Activated T-helper 1 cell treated with anti-CD3 and anti-CD28 coated beads, Interleukin-12 subunit alpha, Interleukin-12 subunit beta, Interleukin-2, Interleukin-4 antibody, amounts not matched to agents 30 ng/mL and 10 ng/mL and 1 ng/mL, durations not matched to agents 14 hours and 24 hours and 36 hours (primary cell): ENCODE data around the gene PFKFB2. TPM values are rescaled to one million over a fixed set of nuclear protein-coding genes. Genes with fewer than 3 reads are reported as not detected.

Experiments used
- DNase-seq: peaks from one replicate; pipeline ENCODE4 v3.0.0; 2021; ENCODE audit warnings: low spot score
- H3K27ac Mint-ChIP-seq: one replicate; pipeline ENCODE4 v1.8.0; 2021; ENCODE audit warnings: mild to moderate bottlenecking, mixed read lengths
- H3K27me3 Mint-ChIP-seq: one replicate; pipeline ENCODE4 v1.8.0; 2022; ENCODE audit warnings: mild to moderate bottlenecking, moderate library complexity, mixed read lengths; ENCODE audit not compliant: insufficient read depth
- H3K36me3 Mint-ChIP-seq: one replicate; pipeline ENCODE4 v1.8.0; 2021; ENCODE audit warnings: low read depth, mixed read lengths
- H3K4me1 Mint-ChIP-seq: one replicate; pipeline ENCODE4 v1.8.0; 2021; ENCODE audit warnings: low read depth, mixed read lengths
- H3K4me3 Mint-ChIP-seq: one replicate; pipeline ENCODE4 v1.8.0; 2021; ENCODE audit warnings: mild to moderate bottlenecking, moderate library complexity, mixed read lengths
- H3K9me3 Mint-ChIP-seq: one replicate; pipeline ENCODE4 v1.8.0; 2021; ENCODE audit warnings: mixed read lengths
- intact Hi-C: fragments of 100-400 bp; cut with micrococcal nuclease; formaldehyde crosslinking; loops from one replicate; pipeline ENCODE4 v1.15.1; 2024
- total RNA-seq: library from RNA; stranded (reverse); gene quantifications from 2 replicates; pipeline ENCODE4 v1.2.3, GENCODE V29; 2022

Gene PFKFB2
- total RNA-seq, 1 donor from 2014 or later: 4.4 TPM

- H3K36me3 Mint-ChIP-seq: peaks cover 16% of the 10 kb centered on the region
- no peak for DNase-seq
- H3K27me3 Mint-ChIP-seq: no peaks in the 10 kb centered on the region
- H3K4me1 Mint-ChIP-seq: peaks cover 15% of the 10 kb centered on the region
- intact Hi-C loops: no loop called here
- no peak overlapping the region for H3K27ac Mint-ChIP-seq
- no peak overlapping the region for H3K4me3 Mint-ChIP-seq
- peaks cover 5% of the 10 kb centered on the region for H3K9me3 Mint-ChIP-seq
Observed at GRCh38 chr1:207101720-207102119, 48.6 kb downstream of the PFKFB2 start.

DNA sequence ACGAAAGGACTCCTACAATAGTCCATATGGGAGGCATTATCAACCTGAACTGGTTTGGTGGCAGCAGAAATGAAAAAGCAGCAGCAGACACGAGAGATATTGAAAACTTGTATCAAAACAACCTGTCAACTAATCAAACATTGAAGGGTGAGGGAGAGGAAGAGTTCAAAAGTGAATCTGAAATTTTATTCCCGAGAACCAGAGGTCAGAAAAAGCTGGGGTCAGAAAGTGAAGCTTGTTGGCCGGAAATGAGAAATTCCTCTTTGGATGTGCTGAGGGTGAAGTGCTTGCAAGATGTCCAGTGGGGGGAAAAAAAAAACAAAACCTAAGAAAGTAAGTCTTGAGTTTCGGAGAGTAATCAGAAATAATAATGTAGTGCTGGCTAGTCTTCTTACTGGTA, 49.1 kb downstream of the PFKFB2 start:
- no peak overlapping the region for H3K27ac Mint-ChIP-seq

GRCh38 chr1:207102659-207103058, 49.6 kb downstream of the PFKFB2 start:
- Mint-ChIP-seq H3K9me3 (peaks cover 5% of the 10 kb centered on the region), H3K4me1 (peaks cover 7% of the 10 kb centered on the region), H3K4me3 (no peak overlapping the region)

More for the DNA sequence above, 49.1 kb downstream of the PFKFB2 start:
- Mint-ChIP-seq H3K27me3 (peaks cover 2% of the 10 kb centered on the region), H3K4me3 (no peak overlapping the region), H3K4me1 (peaks cover 12% of the 10 kb centered on the region), H3K9me3 (peaks cover 5% of the 10 kb centered on the region), H3K36me3 (peaks cover 16% of the 10 kb centered on the region)
- intact Hi-C loops: no loop called here
- DNase-seq: no peak

GRCh38 chr1:207103892-207104373, 50.9 kb downstream of the PFKFB2 start, which contains the start of gene C4BPA:
Gene C4BPA (plus strand): TSS chr1:207104233. CDS start chr1:207113026, 8,793 bp downstream.
- intact Hi-C loops: no loop called here
- Mint-ChIP-seq H3K36me3 (peaks cover 14% of the 10 kb centered on the region), H3K27me3 (peaks cover 2% of the 10 kb centered on the region), H3K4me1 (no peaks in the 10 kb centered on the region), H3K4me3 (no peak within 1 kb of the TSS), H3K27ac (no peak within 1 kb of the TSS), H3K9me3 (peaks cover 5% of the 10 kb centered on the region)
- no peak for DNase-seq

More at GRCh38 chr1:207102659-207103058, 49.6 kb downstream of the PFKFB2 start:
- H3K36me3 Mint-ChIP-seq: peaks cover 15% of the 10 kb centered on the region
- peaks cover 2% of the 10 kb centered on the region for H3K27me3 Mint-ChIP-seq
- no peak overlapping the region for H3K27ac Mint-ChIP-seq
- no peak for DNase-seq
- intact Hi-C loops: no loop called here

DNA sequence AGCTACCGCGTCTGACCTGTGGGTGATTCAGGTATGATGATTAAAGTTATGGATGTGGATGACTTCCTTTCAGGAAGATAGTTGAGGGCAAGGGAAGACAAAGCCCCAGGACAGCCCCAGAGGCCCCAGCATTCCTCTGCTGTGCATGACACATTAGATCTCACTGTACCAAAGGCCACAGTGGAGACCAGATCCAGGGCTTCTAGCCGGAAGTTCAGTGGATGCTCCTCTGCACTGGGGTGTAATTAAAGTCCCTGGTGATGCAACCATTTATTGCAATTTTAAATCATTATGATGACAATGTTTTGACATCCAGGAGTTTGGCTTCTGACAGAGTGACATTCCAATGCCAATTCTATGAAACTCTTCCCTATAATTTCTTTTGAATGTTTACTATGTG, 55.9 kb downstream of the PFKFB2 start:
- no peak overlapping the region for H3K27ac Mint-ChIP-seq
- H3K9me3 Mint-ChIP-seq: no peaks in the 10 kb centered on the region
- peaks cover 2% of the 10 kb centered on the region for H3K36me3 Mint-ChIP-seq
- peaks cover 8% of the 10 kb centered on the region for H3K27me3 Mint-ChIP-seq
- intact Hi-C loops: no loop called here
- DNase-seq: no peak
- no peaks in the 10 kb centered on the region for H3K4me1 Mint-ChIP-seq
- no peak overlapping the region for H3K4me3 Mint-ChIP-seq

- intact Hi-C loops: no loop called here
- Mint-ChIP-seq H3K4me1 (no peaks in the 10 kb centered on the region), H3K9me3 (no peaks in the 10 kb centered on the region), H3K4me3 (no peak overlapping the region), H3K27me3 (peaks cover 8% of the 10 kb centered on the region), H3K27ac (no peak overlapping the region), H3K36me3 (no peaks in the 10 kb centered on the region)
- no peak for DNase-seq
Observed at GRCh38 chr1:207112616-207113296, 59.7 kb downstream of the PFKFB2 start.

- intact Hi-C loops: no loop called here
- H3K36me3 Mint-ChIP-seq: no peaks in the 10 kb centered on the region
- no peak overlapping the region for H3K27ac Mint-ChIP-seq
- H3K9me3 Mint-ChIP-seq: no peaks in the 10 kb centered on the region
- no peak for DNase-seq
- H3K27me3 Mint-ChIP-seq: peaks cover 8% of the 10 kb centered on the region
- no peak overlapping the region for H3K4me3 Mint-ChIP-seq
- H3K4me1 Mint-ChIP-seq: no peaks in the 10 kb centered on the region
Observed at GRCh38 chr1:207115269-207115668, 62.2 kb downstream of the PFKFB2 start.

- intact Hi-C loops: no loop called here
- peaks cover 33% of the 10 kb centered on the region for H3K9me3 Mint-ChIP-seq
- no peak overlapping the region for H3K27ac Mint-ChIP-seq
- no peak for DNase-seq
- no peak overlapping the region for H3K4me3 Mint-ChIP-seq
- H3K36me3 Mint-ChIP-seq: peaks cover 6% of the 10 kb centered on the region
- no peaks in the 10 kb centered on the region for H3K4me1 Mint-ChIP-seq
- H3K27me3 Mint-ChIP-seq: peaks cover 5% of the 10 kb centered on the region
Observed at GRCh38 chr1:207124389-207124788, 71.3 kb downstream of the PFKFB2 start.

- Mint-ChIP-seq H3K27me3 (peaks cover 9% of the 10 kb centered on the region), H3K4me3 (no peak overlapping the region), H3K9me3 (peaks cover 44% of the 10 kb centered on the region), H3K4me1 (no peaks in the 10 kb centered on the region), H3K27ac (no peak overlapping the region), H3K36me3 (peaks cover 7% of the 10 kb centered on the region)
- no peak for DNase-seq
- intact Hi-C loops: no loop called here
Observed at GRCh38 chr1:207128336-207128921, 75.4 kb downstream of the PFKFB2 start.

DNA sequence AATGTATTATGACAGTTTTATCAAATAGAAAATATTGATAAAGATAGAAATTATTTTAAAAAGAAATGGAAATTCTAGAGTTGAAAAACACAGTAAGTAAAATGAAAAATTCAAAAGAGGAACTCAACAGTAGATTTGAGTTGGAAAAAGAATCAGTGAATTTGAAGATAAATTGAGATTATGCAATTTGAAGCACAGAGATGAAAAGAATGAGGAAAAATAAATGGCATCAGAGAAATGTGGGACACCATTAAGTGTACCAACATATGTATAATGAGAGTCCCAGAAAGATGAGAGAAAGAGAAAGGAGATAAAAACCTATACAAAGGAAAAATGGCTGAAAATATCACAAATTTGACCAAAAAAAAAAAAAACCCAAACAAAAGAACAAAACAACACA, 76.0 kb downstream of the PFKFB2 start:
- H3K4me1 Mint-ChIP-seq: no peaks in the 10 kb centered on the region
- no peak overlapping the region for H3K27ac Mint-ChIP-seq
- no peak for DNase-seq
- peaks cover 43% of the 10 kb centered on the region for H3K9me3 Mint-ChIP-seq
- peaks cover 9% of the 10 kb centered on the region for H3K27me3 Mint-ChIP-seq
- intact Hi-C loops: no loop called here
- H3K36me3 Mint-ChIP-seq: peaks cover 7% of the 10 kb centered on the region
- H3K4me3 Mint-ChIP-seq: no peak overlapping the region

Other genes starting within 250 kb of the PFKFB2 start
- not detected in 2 replicates for gene IL20, start 187.7 kb upstream of the PFKFB2 start, total RNA-seq
- 4.4 and 6.8 TPM in 2 replicates for gene IL24, start 155.8 kb upstream of the PFKFB2 start, total RNA-seq
- gene FCMR, start 131.3 kb upstream of the PFKFB2 start, total RNA-seq: 24.5 and 27.9 TPM in 2 replicates
- gene PIGR, start 106.8 kb upstream of the PFKFB2 start, total RNA-seq: 0.07 TPM in 1 of 2 replicates, not detected in the other
- not detected in 2 replicates for gene FCAMR, start 82.8 kb upstream of the PFKFB2 start, total RNA-seq
- not detected in 2 replicates for gene C1orf116, start 20.5 kb upstream of the PFKFB2 start, total RNA-seq
- 8.4 and 8.7 TPM in 2 replicates for gene YOD1, start 2.1 kb upstream of the PFKFB2 start, total RNA-seq
- gene C4BPB, start 35.6 kb downstream of the PFKFB2 start, total RNA-seq: 2.3 TPM in 2 replicates
- gene C4BPA, start 51.0 kb downstream of the PFKFB2 start, total RNA-seq: not detected in 2 replicates